ENCODE measurements around the gene HLA-DMB. TPM values are rescaled to one million over a fixed set of nuclear protein-coding genes. Genes with fewer than 3 reads are reported as not detected.

HLA-DMB gene
- total and polyA plus RNA-seq, 4 donors = 2.8 to 13.1 (median 7.7) TPM

DNA sequence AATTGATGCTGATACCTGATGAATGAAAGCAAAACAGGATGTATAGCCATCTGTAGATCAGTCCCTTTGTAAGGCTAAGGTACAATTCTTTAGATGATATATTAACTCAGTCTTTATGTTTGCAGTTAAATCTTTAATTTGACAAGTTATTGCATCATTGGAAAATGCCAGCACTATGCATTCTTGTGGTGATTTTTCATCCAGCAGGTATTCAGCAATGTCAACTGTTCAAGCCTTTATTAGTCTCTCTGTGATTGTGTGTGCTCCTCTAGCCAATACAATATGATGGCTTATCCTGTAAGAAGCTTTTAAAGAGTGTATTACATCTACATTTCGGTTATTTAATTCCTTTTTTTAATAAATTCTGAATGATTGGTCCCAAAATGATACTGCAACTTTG lies 34.3 kb downstream of the HLA-DMB start:
- 60% methylated on average over 1 of the region's 1 CpG for WGBS
- no peaks in the 10 kb centered on the region for H3K27me3 ChIP-seq (ENCODE audit: control insufficient read depth in 4 of 4, insufficient read depth in 4 of 4, low read length in 3 of 4)
- H3K9me3 ChIP-seq (ENCODE audit: control insufficient read depth in 4 of 4, low read length in 3 of 4) = no peaks in the 10 kb centered on the region
- no peak for DNase-seq (ENCODE audit: low spot score)
- H3K36me3 ChIP-seq (ENCODE audit: control insufficient read depth in 4 of 4, insufficient read depth in 3 of 4, low read depth in 1 of 4, low read length in 3 of 4) = no peaks in the 10 kb centered on the region
- H3K27ac ChIP-seq (ENCODE audit: low read depth in 1 of 2, low read length in 2 of 2) = no peak overlapping the region
- H3K4me3 ChIP-seq (ENCODE audit: low read depth in 1 of 3, low read length in 3 of 3) = no peak overlapping the region
- TF ChIP-seq NR2F2 (IDR thresholded peaks at IDR 0.05) = no peak
- TF ChIP-seq, protein P1, sequence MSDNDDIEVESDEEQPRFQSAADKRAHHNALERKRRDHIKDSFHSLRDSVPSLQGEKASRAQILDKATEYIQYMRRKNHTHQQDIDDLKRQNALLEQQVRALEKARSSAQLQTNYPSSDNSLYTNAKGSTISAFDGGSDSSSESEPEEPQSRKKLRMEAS (IDR thresholded peaks at IDR 0.05) = no peak
- no peak for TF ChIP-seq JUND (IDR thresholded peaks at IDR 0.05)
- no peak for TF ChIP-seq EGR1 (IDR thresholded peaks at IDR 0.05; ENCODE audit: low read depth in 2 of 2)
- TF ChIP-seq ATF3 (IDR thresholded peaks at IDR 0.05) = no peak
- TF ChIP-seq CTCF (IDR thresholded peaks at IDR 0.05; ENCODE audit: low read depth, low read length, missing input control) = no peak
- no peak for TF ChIP-seq RAD21 (IDR thresholded peaks at IDR 0.05)
- no peak for TF ChIP-seq ZBTB33 (IDR thresholded peaks at IDR 0.05)
- no peak for TF ChIP-seq FOXA1 (IDR thresholded peaks at IDR 0.05)
- TF ChIP-seq SP1 (IDR thresholded peaks at IDR 0.05) = no peak
- TF ChIP-seq HNF4A (conservative IDR thresholded peaks at IDR 0.05) = no peak
- no peak for TF ChIP-seq HNF4G (IDR thresholded peaks at IDR 0.05)
- TF ChIP-seq FOXA2 (IDR thresholded peaks at IDR 0.05) = no peak
- no peak for TF ChIP-seq RXRA (IDR thresholded peaks at IDR 0.05)
- no peak for TF ChIP-seq REST (IDR thresholded peaks at IDR 0.05)
- H3K4me1 ChIP-seq (ENCODE audit: control insufficient read depth in 4 of 4, insufficient read depth in 4 of 4, low read length in 3 of 4) = peaks cover 0 to 2% (median 0%) of the 10 kb centered on the region in 4 donors
- no peak overlapping the region for H3K9ac ChIP-seq (ENCODE audit: low read depth in 1 of 2, low read length in 2 of 2)

GRCh38 chr6:32905078-32905477 lies 35.8 kb downstream of the HLA-DMB start:
- TF ChIP-seq YY1 (IDR thresholded peaks at IDR 0.05) (no peak), HNF4A (conservative IDR thresholded peaks at IDR 0.05) (no peak), TAF1 (conservative IDR thresholded peaks at IDR 0.05) (no peak), FOXA2 (IDR thresholded peaks at IDR 0.05) (no peak), GABPA (IDR thresholded peaks at IDR 0.05 in 1 of 2, conservative IDR thresholded peaks at IDR 0.05 in 1 of 2) (no peak), ATF3 (IDR thresholded peaks at IDR 0.05) (no peak), RXRA (IDR thresholded peaks at IDR 0.05) (no peak), JUND (IDR thresholded peaks at IDR 0.05) (no peak), CTCF (IDR thresholded peaks at IDR 0.05; ENCODE audit: low read depth, low read length, missing input control) (no peak), HNF4G (IDR thresholded peaks at IDR 0.05) (no peak), REST (IDR thresholded peaks at IDR 0.05) (no peak), SP1 (IDR thresholded peaks at IDR 0.05) (no peak)

More at GRCh38 chr6:32905078-32905477, 35.8 kb downstream of the HLA-DMB start:
- 64% methylated on average over 2 of the region's 2 CpGs for WGBS
- no peaks in the 10 kb centered on the region for H3K27me3 ChIP-seq (ENCODE audit: control insufficient read depth in 4 of 4, insufficient read depth in 4 of 4, low read length in 3 of 4)
- peaks cover 0 to 2% (median 0%) of the 10 kb centered on the region in 4 donors for H3K4me1 ChIP-seq (ENCODE audit: control insufficient read depth in 4 of 4, insufficient read depth in 4 of 4, low read length in 3 of 4)
- no peak overlapping the region for H3K4me3 ChIP-seq (ENCODE audit: low read depth in 1 of 3, low read length in 3 of 3)
- H3K9ac ChIP-seq (ENCODE audit: low read depth in 1 of 2, low read length in 2 of 2) = no peak overlapping the region
- no peaks in the 10 kb centered on the region for H3K36me3 ChIP-seq (ENCODE audit: control insufficient read depth in 4 of 4, insufficient read depth in 3 of 4, low read depth in 1 of 4, low read length in 3 of 4)
- H3K9me3 ChIP-seq (ENCODE audit: control insufficient read depth in 4 of 4, low read length in 3 of 4) = no peaks in the 10 kb centered on the region
- no peak for DNase-seq (ENCODE audit: low spot score)
- no peak overlapping the region for H3K27ac ChIP-seq (ENCODE audit: low read depth in 1 of 2, low read length in 2 of 2)

Data from liver (tissue), 9 donors.